Jurkat, Clone E6-1 (cell line): ENCODE results near the gene ZNF274.
A peak's percentile ranks its signal among the peaks of the same experiment; 100 is the strongest.
"Not testable (repeated sequence)": the region's sequence is repeated elsewhere in the genome, so short reads cannot be mapped to it uniquely, and the experiment has no call there.

Experiments used
- DNase-seq: peaks from one replicate; pipeline ENCODE4 v3.0.0-alpha.2; 2011; ENCODE audit warnings: low read depth, low spot score
- H3K4me3 ChIP-seq: 2 replicates; pipeline ENCODE4 v1.5.1; 2011; ENCODE audit warnings: mild to moderate bottlenecking, low read length, control low read depth, moderate library complexity

The ZNF274 gene

GRCh38 chr19:58204566-58204965 is 21.7 kb downstream of the ZNF274 start:
- DNase-seq: no peak
- no peak overlapping the region for H3K4me3 ChIP-seq

- no peak for DNase-seq
- H3K4me3 ChIP-seq: no peak overlapping the region
These were observed 26.7 kb downstream of the ZNF274 start for GRCh38 chr19:58209577-58209976.

- DNase-seq: no peak
These were observed 29.6 kb downstream of the ZNF274 start for GRCh38 chr19:58212336-58213074.

GRCh38 chr19:58213075-58213369 is 30.2 kb downstream of the ZNF274 start:
- H3K4me3 ChIP-seq: no peak overlapping the region
- DNase-seq: no peak

More at GRCh38 chr19:58212336-58213074, 29.6 kb downstream of the ZNF274 start:
- H3K4me3 ChIP-seq: no peak overlapping the region

GRCh38 chr19:58217069-58217481 is 34.2 kb downstream of the ZNF274 start:
- no peak for DNase-seq
- H3K4me3 ChIP-seq: no peak overlapping the region

GRCh38 chr19:58217607-58218391 is 34.9 kb downstream of the ZNF274 start:
- no peak for DNase-seq

GRCh38 chr19:58218899-58219298 is 36.0 kb downstream of the ZNF274 start:
- H3K4me3 ChIP-seq: no peak overlapping the region
- peak; percentile 22 for DNase-seq

More at GRCh38 chr19:58217607-58218391, 34.9 kb downstream of the ZNF274 start:
- H3K4me3 ChIP-seq: no peak overlapping the region

- DNase-seq: no peak
- no peak overlapping the region for H3K4me3 ChIP-seq
These were observed 45.2 kb downstream of the ZNF274 start for GRCh38 chr19:58227964-58228584.

- DNase-seq: no peak
- no peak within 1 kb of the TSS for H3K4me3 ChIP-seq
These were observed 45.9 kb downstream of the ZNF274 start, which contains the start of gene ZNF544 for GRCh38 chr19:58228585-58229254. Gene ZNF544, plus strand, starts transcription at chr19:58228914. Its CDS starts 15,110 bp downstream, at chr19:58244024.

GRCh38 chr19:58229255-58229639 is 46.4 kb downstream of the ZNF274 start:
- no peak overlapping the region for H3K4me3 ChIP-seq
- DNase-seq: no peak

GRCh38 chr19:58237324-58237723 is 54.5 kb downstream of the ZNF274 start:
- DNase-seq: no peak
- H3K4me3 ChIP-seq: no peak overlapping the region

GRCh38 chr19:58243351-58243750 is 60.5 kb downstream of the ZNF274 start:
- DNase-seq: no peak
- H3K4me3 ChIP-seq: no peak overlapping the region

- DNase-seq: no peak
- no peak overlapping the region for H3K4me3 ChIP-seq
These were observed 66.0 kb downstream of the ZNF274 start for GRCh38 chr19:58248886-58249285.

- H3K4me3 ChIP-seq: no peak overlapping the region
- peak; percentile 32 for DNase-seq
These were observed 69.3 kb downstream of the ZNF274 start for GRCh38 chr19:58252102-58252685.

- DNase-seq, H3K4me3 ChIP-seq: not testable (repeated sequence)
These were observed 75.4 kb downstream of the ZNF274 start for GRCh38 chr19:58258259-58258658.

- no peak overlapping the region for H3K4me3 ChIP-seq
- no peak for DNase-seq
These were observed 78.7 kb downstream of the ZNF274 start for GRCh38 chr19:58261600-58261967.

GRCh38 chr19:58261968-58262921 is 79.4 kb downstream of the ZNF274 start:
- no peak for DNase-seq

GRCh38 chr19:58262922-58263296 is 80.0 kb downstream of the ZNF274 start:
- no peak for DNase-seq
- H3K4me3 ChIP-seq: no peak overlapping the region

More at GRCh38 chr19:58261968-58262921, 79.4 kb downstream of the ZNF274 start:
- H3K4me3 ChIP-seq: no peak overlapping the region
